SK-N-SH (cell line): ENCODE data around the gene CRIP1. TPM values are rescaled to one million over a fixed set of nuclear protein-coding genes. Genes with fewer than 3 reads are reported as not detected.

ENCODE experiments used
- CTCF ChIA-PET: fragments of 300-600, 350-600 bp; formaldehyde crosslinking; extraction: SDS; loops from one replicate; lab custom pipeline; 2021; lab: Yijun Ruan, JAX
- POLR2A ChIA-PET: fragments of 350-600 bp; sonication (Branson Sonifier 250); formaldehyde crosslinking; extraction: SDS; loops from one replicate; lab custom pipeline; 2020; ENCODE audit warnings: antibody characterized with exemption, inconsistent platforms; lab: Yijun Ruan, JAX
- DNase-seq: peaks from one replicate; pipeline ENCODE4 v3.0.0; 2012
- H2AFZ ChIP-seq: fragments of 200-600 bp; sonication (generic); 2 replicates; pipeline ENCODE4 v1.8.1; 2016; ENCODE audit warnings: antibody characterized with exemption, mild to moderate bottlenecking, low read depth
- H3F3A ChIP-seq: fragments of 200-600 bp; sonication (generic); replicated peaks from 2 replicates; pipeline ENCODE3; 2016; ENCODE audit warnings: antibody characterized with exemption, mild to moderate bottlenecking; ENCODE audit not compliant: insufficient read depth
- H3K27ac ChIP-seq, 2 experiments: fragments of 200-500 bp in 1 of 2; fragments of 200-600 bp in 1 of 2; sonication (Bioruptor generic) in 1 of 2; sonication (generic), shearing (Covaris generic) in 1 of 2; 2 replicates each; pipeline versions ENCODE4 v1.5.1 to v1.6.1; 2014 to 2016; ENCODE audit warnings: low read depth in 2 of 2, inconsistent platforms in 1 of 2, low read length in 1 of 2, mild to moderate bottlenecking in 1 of 2, mixed read lengths in 1 of 2
- H3K27me3 ChIP-seq: fragments of 200-600 bp; sonication (generic), shearing (Covaris generic); 2 replicates; pipeline ENCODE4 v1.6.1; 2016; ENCODE audit warnings: mixed run types; ENCODE audit not compliant: insufficient read depth
- H3K36me3 ChIP-seq, 2 experiments: fragments of 200-500 bp in 1 of 2; fragments of 200-600 bp in 1 of 2; sonication (Bioruptor generic) in 1 of 2; sonication (generic) in 1 of 2; replicated peaks in 1 of 2; 2 replicates each; pipeline versions ENCODE3 to v1.5.1; 2014 to 2016; ENCODE audit warnings: low read length in 1 of 2, mild to moderate bottlenecking in 1 of 2; ENCODE audit not compliant: insufficient read depth in 2 of 2, control insufficient read depth in 1 of 2
- H3K4me1 ChIP-seq, 2 experiments: fragments of 200-500 bp in 1 of 2; fragments of 200-600 bp in 1 of 2; sonication (Bioruptor generic) in 1 of 2; sonication (generic), shearing (Covaris generic) in 1 of 2; 2 replicates each; pipeline versions ENCODE4 v1.5.1 to v1.6.1; 2014 to 2016; ENCODE audit warnings: low read depth in 1 of 2, low read length in 1 of 2, mixed run types in 1 of 2; ENCODE audit not compliant: insufficient read depth in 2 of 2, control insufficient read depth in 1 of 2
- H3K4me2 ChIP-seq: fragments of 200-600 bp; sonication (generic), shearing (Covaris generic); 2 replicates; pipeline ENCODE4 v1.6.1; 2017; ENCODE audit warnings: mixed run types
- H3K4me3 ChIP-seq, 2 experiments: fragments of 200-500 bp in 1 of 2; fragments of 200-600 bp in 1 of 2; sonication (Bioruptor generic) in 1 of 2; sonication (generic), shearing (Covaris generic) in 1 of 2; 2 replicates each; pipeline versions ENCODE4 v1.5.1 to v1.8.1; 2014 to 2016; ENCODE audit warnings: low read depth in 2 of 2, inconsistent platforms in 1 of 2, low read length in 1 of 2, mild to moderate bottlenecking in 1 of 2, mixed read lengths in 1 of 2, moderate library complexity in 1 of 2
- H3K79me2 ChIP-seq: fragments of 200-600 bp; sonication (generic); 2 replicates; pipeline ENCODE4 v1.8.1; 2017; ENCODE audit warnings: mild to moderate bottlenecking; ENCODE audit not compliant: insufficient read depth
- H3K9ac ChIP-seq: fragments of 200-600 bp; sonication (generic); 2 replicates; pipeline ENCODE4 v1.6.1; 2017; ENCODE audit warnings: mixed run types
- H3K9me2 ChIP-seq: fragments of 200-600 bp; sonication (generic); 2 replicates; pipeline ENCODE4 v1.6.1; 2017; ENCODE audit warnings: mixed run types
- H3K9me3 ChIP-seq: fragments of 200-600 bp; sonication (generic); 2 replicates; pipeline ENCODE4 v1.6.1; 2017; ENCODE audit warnings: mixed run types, mild to moderate bottlenecking, moderate library complexity
- H4K20me1 ChIP-seq: fragments of 200-600 bp; sonication (generic); 2 replicates; pipeline ENCODE4 v1.6.1; 2017; ENCODE audit warnings: mild to moderate bottlenecking, mixed run types; ENCODE audit not compliant: insufficient read depth
- CHD2 ChIP-seq: fragments of 150-350 bp; IDR thresholded peaks from 2 replicates; pipeline ENCODE4 v1.6.1; 2018; ENCODE audit warnings: low read length; ENCODE audit not compliant: partially characterized antibody
- EP300 ChIP-seq, 2 experiments: IDR thresholded peaks; 2 replicates each; pipeline versions ENCODE4 v1.4.0 to v1.6.1; 2012; ENCODE audit warnings: borderline replicate concordance in 1 of 2, low read depth in 1 of 2, low read length in 1 of 2
- WGBS: methylation state at CpG from one replicate; pipeline ENCODE4 v1.1.6; 2017; ENCODE audit warnings: low lambda C conversion rate; 5-methylcytosine and 5-hydroxymethylcytosine counted together
- polyA plus RNA-seq, 3 experiments: library from polyadenylated mRNA; depleted of rRNA; stranded (reverse); fragments of >200 nt; gene quantifications; 2 replicates each; pipeline ENCODE4 v1.2.3, GENCODE V29; 2012
- TF ChIP-seq, protein P1 (sequence below): IDR thresholded peaks from 2 replicates; pipeline ENCODE4 v1.4.0; 2012; ENCODE audit warnings: low read depth

CRIP1 gene
- polyA plus RNA-seq, 1 of the 3 experiments (the other 2 are of a cell fraction): 0.72 TPM

DNA sequence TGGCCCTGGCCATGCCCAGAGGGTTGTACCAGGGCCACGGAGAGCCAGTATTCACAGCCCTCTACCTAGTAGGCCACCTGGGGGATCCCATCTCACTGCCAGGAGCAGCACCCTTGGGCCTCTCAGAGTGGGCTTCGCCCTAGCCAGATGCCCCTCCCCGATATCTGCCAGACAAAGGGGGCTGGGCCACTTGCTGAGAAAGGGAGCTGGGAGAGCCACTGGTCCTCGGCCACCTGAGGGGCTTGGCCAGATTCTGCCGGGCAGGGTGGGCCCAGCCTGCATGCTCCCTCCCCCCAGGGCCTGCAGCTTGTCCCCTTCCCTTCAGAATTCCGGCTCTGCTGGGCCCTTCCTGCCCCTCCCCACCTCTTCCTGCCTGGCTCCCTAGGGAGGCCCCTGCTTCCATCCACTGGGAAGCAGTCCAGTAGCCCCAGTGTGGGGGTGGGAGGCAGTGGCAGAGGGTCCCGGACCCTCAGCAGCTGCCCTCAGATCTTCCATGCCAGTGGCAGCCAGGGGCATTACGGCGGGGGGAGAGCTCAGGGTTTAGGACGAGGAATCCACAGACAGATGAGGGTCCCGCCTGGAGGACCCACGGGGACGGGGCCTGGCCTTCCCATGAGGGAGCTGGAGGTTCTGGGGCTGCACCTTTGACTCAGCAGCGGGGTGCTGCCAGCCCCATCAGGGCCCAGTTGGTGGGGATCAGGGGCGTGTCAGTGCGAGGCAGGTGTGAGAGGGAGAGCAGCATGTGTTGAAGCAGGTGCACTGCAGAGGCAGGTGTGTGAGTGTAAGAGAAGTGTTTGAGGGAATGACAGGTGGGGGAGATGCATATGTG lies 9.6 kb upstream of the CRIP1 start:
- Histone ChIP-seq H3F3A (peaks cover 31% of the 10 kb centered on the region), H4K20me1 (peaks cover 6% of the 10 kb centered on the region; the same call in 1 of the 2 replicates), H3K79me2 (peaks cover 32% of the 10 kb centered on the region), H3K9ac (peak overlapping the region; percentile 99), H2AFZ (no peak overlapping the region), H3K27ac (peak overlapping the region; percentile 89 to 99), H3K4me1 (peaks cover 28 to 60% of the 10 kb centered on the region in 2 experiments; a peak in 3 of 4 replicates), H3K4me2 (peak overlapping the region; percentile 96), H3K9me3 (no peaks in the 10 kb centered on the region), H3K36me3 (peaks cover 0 to 2% of the 10 kb centered on the region in 2 experiments), H3K4me3 (peak overlapping the region; percentile 92 to 96), H3K27me3 (no peaks in the 10 kb centered on the region), H3K9me2 (no peaks in the 10 kb centered on the region)
- TF ChIP-seq EP300 (IDR thresholded peaks at IDR 0.05; ENCODE audit: borderline replicate concordance in 1 of 2, low read depth in 1 of 2, low read length in 1 of 2) (0 out of 4 replicates have a peak, but pooled peaks of 1 of the 2 experiments have one; percentile 1), CHD2 (peak; percentile 3)
- TF ChIP-seq, protein P1, sequence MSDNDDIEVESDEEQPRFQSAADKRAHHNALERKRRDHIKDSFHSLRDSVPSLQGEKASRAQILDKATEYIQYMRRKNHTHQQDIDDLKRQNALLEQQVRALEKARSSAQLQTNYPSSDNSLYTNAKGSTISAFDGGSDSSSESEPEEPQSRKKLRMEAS: no peak
- ChIA-PET CTCF (interaction anchor here (0.8 to 3.1 kb wide), 9 partner anchors 9 to 383 kb away, joined by 3 to 34 read pairs (median 4); partner anchors contain the start of genes CRIP1 and TEDC1), POLR2A (interaction anchor here (0.9 to 1.4 kb wide), 2 partner anchors 13 to 20 kb away, joined by 3 to 9 read pairs; no protein-coding TSS in a partner anchor)
- DNase-seq: peak; percentile 58
- WGBS: 60% methylated on average over 11 of the region's 16 CpGs

DNA sequence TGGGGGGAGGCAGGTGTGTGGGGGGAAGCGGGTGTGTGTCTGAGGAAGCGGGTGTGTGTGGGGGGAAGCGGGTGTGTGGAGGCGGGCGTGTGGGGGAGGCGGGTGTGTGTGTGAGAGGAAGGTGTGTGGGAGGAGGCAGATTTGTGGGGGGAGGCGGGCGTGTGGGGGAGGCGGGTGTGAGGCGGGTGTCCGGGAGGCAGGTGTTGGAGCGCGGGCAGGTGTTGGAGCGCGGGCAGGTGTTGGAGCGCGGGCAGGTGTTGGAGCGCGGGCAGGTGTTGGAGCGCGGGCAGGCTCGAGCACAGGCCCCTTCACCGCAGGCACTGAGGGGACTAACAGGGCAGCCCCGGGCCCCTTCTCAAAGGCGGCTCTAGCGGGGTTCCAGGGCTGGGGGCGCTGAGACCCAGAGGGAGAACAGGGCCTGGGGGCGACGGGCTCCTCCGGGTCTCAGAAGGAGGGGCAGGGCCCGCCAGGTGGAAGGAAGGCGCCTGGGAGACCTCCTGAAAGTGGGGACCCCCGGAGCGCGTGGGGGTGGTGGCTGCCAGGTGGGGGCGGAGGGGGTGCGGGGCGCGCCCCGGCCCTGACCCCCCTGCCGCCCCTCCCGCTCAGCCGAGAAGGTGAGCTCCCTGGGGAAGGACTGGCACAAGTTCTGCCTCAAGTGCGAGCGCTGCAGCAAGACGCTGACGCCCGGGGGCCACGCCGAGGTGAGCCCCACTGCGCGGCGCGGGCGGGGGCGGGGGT lies 8.9 kb upstream of the CRIP1 start:
- Histone ChIP-seq H3K9me3 (no peaks in the 10 kb centered on the region), H3K4me1 (peaks cover 36 to 60% of the 10 kb centered on the region in 2 experiments; a peak in 3 of 4 replicates), H2AFZ (no peak overlapping the region), H3K36me3 (peaks cover 0 to 2% of the 10 kb centered on the region in 2 experiments), H3K9me2 (no peaks in the 10 kb centered on the region), H3K79me2 (peaks cover 32% of the 10 kb centered on the region), H3K27me3 (no peaks in the 10 kb centered on the region), H3K4me3 (peak overlapping the region in 1 of 2 experiments; percentile 92; a peak in 1 of 4 replicates), H3K4me2 (no peak overlapping the region), H3K27ac (peak overlapping the region in 1 of 2 experiments; percentile 99; a peak in 2 of 4 replicates), H3K9ac (no peak overlapping the region), H3F3A (peaks cover 36% of the 10 kb centered on the region), H4K20me1 (peaks cover 6% of the 10 kb centered on the region; the same call in 1 of the 2 replicates)
- WGBS: 91% methylated on average over 32 of the region's 56 CpGs
- POLR2A ChIA-PET: no interaction called here
- DNase-seq: no peak
- CTCF ChIA-PET: interaction anchor here (2.4 to 4.7 kb wide), 3 partner anchors 8 to 12 kb away, joined by 12 to 80 read pairs (median 34); partner anchors contain the start of genes CRIP1 and TEDC1
- TF ChIP-seq, protein P1: no peak
